HG02840 (cell line): ENCODE measurements around the gene SPINT4.
"Not testable (repeated sequence)": the region's sequence is repeated elsewhere in the genome, so short reads cannot be mapped to it uniquely, and the experiment has no call there.

ENCODE experiments used
- ATAC-seq: cut with Tn5 transposase; IDR thresholded peaks from one replicate; pipeline ENCODE4 v1.9.1; 2021; ENCODE audit warnings: mild to moderate bottlenecking, moderate library complexity, moderate number of reproducible peaks; ENCODE audit not compliant: unreplicated experiment, low FRiP score

SPINT4 gene

GRCh38 chr20:45722047-45722446, at the start of gene SPINT4:
Gene SPINT4 (plus strand): TSS chr20:45722347. CDS start chr20:45722368, 21 bp downstream.
- ATAC-seq = no peak

- ATAC-seq = no peak
These were observed 49.4 kb upstream of the SPINT4 start for GRCh38 chr20:45672765-45673164.

DNA sequence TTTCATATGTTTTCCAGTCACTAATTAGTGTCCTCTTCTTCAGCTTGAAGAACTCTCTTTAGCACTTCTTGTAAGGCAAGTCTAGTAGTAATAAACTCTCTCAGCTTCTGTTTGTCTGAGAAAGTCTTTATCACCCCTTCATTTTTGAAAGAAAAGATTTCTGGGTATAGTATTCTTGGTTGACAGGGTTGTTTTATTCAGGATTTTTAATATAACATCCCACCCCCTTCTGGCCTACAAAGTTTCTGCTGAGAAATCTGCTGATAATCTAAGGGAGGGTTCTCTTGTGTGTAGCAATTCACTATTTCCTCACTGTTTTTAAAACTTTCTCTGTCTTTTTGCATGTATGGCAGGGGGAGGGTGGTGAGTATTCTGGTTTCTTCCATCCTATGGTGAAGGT, 42.5 kb upstream of the SPINT4 start:
- no peak for ATAC-seq

DNA sequence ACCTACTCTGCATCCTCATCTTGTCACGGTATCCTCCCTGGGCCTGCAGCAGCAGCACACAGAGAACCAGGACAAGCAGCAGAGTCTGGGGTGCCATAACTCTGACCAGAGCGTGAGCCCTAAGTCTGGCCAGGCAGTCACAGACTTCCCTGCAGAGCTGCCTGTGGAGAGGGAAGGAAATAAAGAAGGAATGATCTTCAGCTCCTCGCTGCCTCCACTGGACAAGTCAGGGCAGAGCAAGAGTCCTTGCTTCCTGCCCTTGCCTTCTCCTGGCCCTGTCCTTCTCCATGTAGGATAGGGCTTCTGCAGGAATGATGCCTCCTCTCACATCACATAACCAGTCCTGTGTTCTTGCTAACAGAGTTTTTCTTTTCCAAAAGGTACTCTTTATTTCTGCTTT, 36.3 kb upstream of the SPINT4 start:
- ATAC-seq = no peak

- not testable (repeated sequence) for ATAC-seq
These were observed 28.8 kb upstream of the SPINT4 start for GRCh38 chr20:45693346-45693745.

- no peak for ATAC-seq
These were observed 26.7 kb upstream of the SPINT4 start for GRCh38 chr20:45695496-45695895.

- ATAC-seq = no peak
These were observed 21.0 kb upstream of the SPINT4 start for GRCh38 chr20:45701104-45701503.

GRCh38 chr20:45701873-45702272, 20.3 kb upstream of the SPINT4 start, which contains the start of gene WFDC13:
Gene WFDC13 (plus strand): TSS chr20:45702038. CDS start chr20:45702124, 86 bp downstream.
- no peak for ATAC-seq

GRCh38 chr20:45704969-45705637, 17.0 kb upstream of the SPINT4 start, which contains the start of gene WFDC10B:
Gene WFDC10B (minus strand): TSS chr20:45705019. CDS start chr20:45685992, 19,027 bp downstream.
- ATAC-seq = no peak

DNA sequence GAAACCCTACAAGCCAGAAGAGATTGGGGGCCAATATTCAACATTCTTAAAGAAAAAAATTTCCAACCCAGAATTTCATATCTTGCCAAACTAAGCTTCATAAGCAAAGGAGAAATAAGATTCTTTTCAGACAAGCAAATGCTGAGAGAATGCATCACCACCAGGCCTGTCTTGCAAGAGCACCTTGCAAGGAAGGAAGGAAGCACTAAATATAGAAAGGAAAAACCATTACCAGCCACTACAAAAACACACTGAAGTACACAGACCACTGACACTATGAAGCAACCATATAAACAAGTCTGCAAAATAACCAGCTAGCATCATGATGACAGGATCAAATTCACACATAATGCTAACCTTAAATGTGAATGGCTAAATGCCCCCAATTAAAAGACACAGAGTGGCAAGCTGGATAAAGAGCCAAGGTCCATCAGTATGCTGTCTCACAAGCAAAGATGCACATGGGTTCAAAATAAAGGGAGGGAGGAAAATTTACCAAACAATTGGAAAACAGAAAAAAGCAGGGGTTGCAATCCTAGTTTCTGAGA, 5.9 kb upstream of the SPINT4 start:
- not testable (repeated sequence) for ATAC-seq

- ATAC-seq = no peak
These were observed 3.0 kb downstream of the SPINT4 start for GRCh38 chr20:45725134-45725533.

GRCh38 chr20:45727044-45727443, 4.9 kb downstream of the SPINT4 start:
- no peak for ATAC-seq

GRCh38 chr20:45732199-45732598, 10.1 kb downstream of the SPINT4 start:
- ATAC-seq = no peak

GRCh38 chr20:45735552-45735951, 13.4 kb downstream of the SPINT4 start:
- no peak for ATAC-seq

GRCh38 chr20:45735988-45736387, 13.8 kb downstream of the SPINT4 start:
- ATAC-seq = no peak

GRCh38 chr20:45742596-45742995, 20.4 kb downstream of the SPINT4 start:
- ATAC-seq = no peak

GRCh38 chr20:45745015-45745414, 22.9 kb downstream of the SPINT4 start:
- no peak for ATAC-seq

- ATAC-seq = no peak
These were observed 29.6 kb downstream of the SPINT4 start for GRCh38 chr20:45751721-45752120.

GRCh38 chr20:45752746-45753145, 30.6 kb downstream of the SPINT4 start:
- ATAC-seq = no peak

DNA sequence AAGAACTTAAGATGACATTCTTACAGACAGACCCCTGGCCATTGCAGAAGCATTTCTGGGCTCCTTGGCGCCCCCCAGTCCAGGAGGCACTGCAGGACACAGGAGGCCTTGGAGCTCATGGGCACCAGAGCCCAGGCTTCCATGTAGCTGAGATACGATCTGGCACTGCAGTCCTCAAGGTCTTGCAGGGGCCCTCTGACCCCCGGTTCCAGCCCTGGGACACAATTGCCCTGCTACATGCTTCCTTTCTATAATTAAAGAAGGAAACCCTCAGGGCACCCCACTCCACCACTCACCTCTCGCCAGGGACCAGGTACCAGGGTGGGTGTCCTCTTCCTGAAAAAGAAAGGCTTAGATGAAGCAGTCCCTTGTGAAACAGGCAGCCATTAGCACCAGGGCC, 35.9 kb downstream of the SPINT4 start:
- no peak for ATAC-seq

- ATAC-seq = not testable (repeated sequence)
These were observed 37.8 kb downstream of the SPINT4 start for GRCh38 chr20:45759921-45760320.

GRCh38 chr20:45761966-45762365, 39.8 kb downstream of the SPINT4 start:
- ATAC-seq = not testable (repeated sequence)
